GM18951 (cell line): ENCODE results near the gene TXNDC17.

Experiments used
- POLR2A ChIP-seq: IDR thresholded peaks from 4 replicates; pipeline ENCODE4 v1.6.1; 2011; ENCODE audit warnings: mild to moderate bottlenecking; ENCODE audit not compliant: insufficient read length, insufficient read depth; ENCODE audit errors: extremely low read depth
- in situ Hi-C: fragments of 300-500 bp; cut with MboI; formaldehyde crosslinking; loops from one replicate; pipeline ENCODE4 v1.12.0; 2022; ENCODE audit warnings: low sequenced_read_pairs, mixed read lengths, inconsistent platforms; ENCODE audit not compliant: unreplicated experiment

TXNDC17 gene

GRCh38 chr17:6670999-6671398 is 30.1 kb downstream of the TXNDC17 start:
- in situ Hi-C loops, result no loop called here
- TF ChIP-seq POLR2A, result no peak

DNA sequence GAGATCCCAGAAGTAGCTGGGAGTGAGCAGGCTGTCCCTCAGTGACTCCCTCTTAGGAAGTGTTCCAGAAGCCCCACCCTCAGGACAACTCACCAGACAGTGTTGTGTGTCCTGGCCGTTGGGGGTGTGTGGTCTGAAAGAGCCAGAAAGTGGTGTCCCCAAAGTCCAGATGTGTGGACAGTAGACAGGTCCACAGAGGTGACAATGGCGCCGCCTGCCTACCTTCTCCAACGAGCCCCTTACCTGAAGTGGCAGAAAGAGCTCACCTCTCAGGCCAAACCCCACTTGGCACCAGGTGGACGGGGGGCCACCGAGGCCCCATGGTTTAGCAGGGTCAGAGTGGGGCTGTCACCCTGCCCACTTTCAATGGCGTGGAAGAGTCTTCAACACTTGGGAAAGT is 30.6 kb downstream of the TXNDC17 start:
- in situ Hi-C loops, result no loop called here
- no peak for TF ChIP-seq POLR2A

- in situ Hi-C loops, result no loop called here
- no peak for TF ChIP-seq POLR2A
These were observed 33.7 kb downstream of the TXNDC17 start for GRCh38 chr17:6674586-6674985.

GRCh38 chr17:6675201-6675825 is 34.5 kb downstream of the TXNDC17 start:
- TF ChIP-seq POLR2A, result no peak
- in situ Hi-C loops, result no loop called here

GRCh38 chr17:6676802-6677157 is 35.9 kb downstream of the TXNDC17 start:
- no peak for TF ChIP-seq POLR2A
- in situ Hi-C loops, result no loop called here

GRCh38 chr17:6677158-6677831 is 36.4 kb downstream of the TXNDC17 start:
- in situ Hi-C loops, result no loop called here

GRCh38 chr17:6677946-6678345 is 37.1 kb downstream of the TXNDC17 start:
- in situ Hi-C loops, result no loop called here
- TF ChIP-seq POLR2A, result no peak

More at GRCh38 chr17:6677158-6677831, 36.4 kb downstream of the TXNDC17 start:
- TF ChIP-seq POLR2A, result no peak

- TF ChIP-seq POLR2A, result no peak
- in situ Hi-C loops, result no loop called here
These were observed 38.4 kb downstream of the TXNDC17 start for GRCh38 chr17:6679241-6679640.

- in situ Hi-C loops, result no loop called here
- TF ChIP-seq POLR2A, result no peak
These were observed 40.3 kb downstream of the TXNDC17 start for GRCh38 chr17:6681176-6681575.

DNA sequence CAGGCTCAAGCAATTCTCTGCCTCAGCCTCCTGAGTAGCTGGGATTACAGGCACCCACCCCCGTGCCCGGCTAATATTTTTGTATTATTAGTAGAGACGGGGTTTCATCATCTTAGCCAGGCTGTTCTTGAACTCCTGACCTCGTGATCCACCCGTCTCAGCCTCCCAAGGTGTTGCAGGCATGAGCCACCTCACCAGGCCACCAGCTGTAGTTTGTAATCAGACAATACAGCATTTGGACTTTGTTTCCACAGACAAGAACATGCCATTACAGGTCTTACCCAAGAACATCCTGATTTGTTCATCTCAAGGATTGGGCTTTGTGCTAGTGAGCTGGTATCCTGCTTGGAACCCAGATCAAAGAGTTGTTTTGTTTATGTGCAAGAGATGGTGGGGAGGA is 40.8 kb downstream of the TXNDC17 start:
- TF ChIP-seq POLR2A, result no peak
- in situ Hi-C loops, result no loop called here

DNA sequence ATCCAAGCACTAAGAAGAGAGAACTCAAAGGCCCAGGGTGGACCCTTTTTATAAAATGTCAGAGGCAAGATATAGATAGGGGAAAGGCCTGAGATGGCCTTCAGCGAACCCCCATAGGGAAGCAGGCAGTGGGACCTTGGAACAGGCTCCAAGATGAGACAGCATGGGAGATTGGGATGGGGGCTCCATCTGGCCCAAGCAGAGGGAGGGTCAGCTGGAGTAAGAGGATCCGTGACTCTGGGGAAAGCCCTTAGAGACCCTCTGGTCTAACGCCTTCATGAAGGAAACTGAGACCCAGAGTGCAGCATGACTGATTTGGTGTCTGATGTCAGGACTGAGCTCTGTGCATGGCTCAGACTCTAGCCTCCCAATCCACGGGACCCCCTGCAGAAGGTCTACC is 41.5 kb downstream of the TXNDC17 start:
- in situ Hi-C loops, result no loop called here
- no peak for TF ChIP-seq POLR2A

GRCh38 chr17:6683081-6683684 is 42.3 kb downstream of the TXNDC17 start:
- TF ChIP-seq POLR2A, result no peak
- in situ Hi-C loops, result no loop called here

DNA sequence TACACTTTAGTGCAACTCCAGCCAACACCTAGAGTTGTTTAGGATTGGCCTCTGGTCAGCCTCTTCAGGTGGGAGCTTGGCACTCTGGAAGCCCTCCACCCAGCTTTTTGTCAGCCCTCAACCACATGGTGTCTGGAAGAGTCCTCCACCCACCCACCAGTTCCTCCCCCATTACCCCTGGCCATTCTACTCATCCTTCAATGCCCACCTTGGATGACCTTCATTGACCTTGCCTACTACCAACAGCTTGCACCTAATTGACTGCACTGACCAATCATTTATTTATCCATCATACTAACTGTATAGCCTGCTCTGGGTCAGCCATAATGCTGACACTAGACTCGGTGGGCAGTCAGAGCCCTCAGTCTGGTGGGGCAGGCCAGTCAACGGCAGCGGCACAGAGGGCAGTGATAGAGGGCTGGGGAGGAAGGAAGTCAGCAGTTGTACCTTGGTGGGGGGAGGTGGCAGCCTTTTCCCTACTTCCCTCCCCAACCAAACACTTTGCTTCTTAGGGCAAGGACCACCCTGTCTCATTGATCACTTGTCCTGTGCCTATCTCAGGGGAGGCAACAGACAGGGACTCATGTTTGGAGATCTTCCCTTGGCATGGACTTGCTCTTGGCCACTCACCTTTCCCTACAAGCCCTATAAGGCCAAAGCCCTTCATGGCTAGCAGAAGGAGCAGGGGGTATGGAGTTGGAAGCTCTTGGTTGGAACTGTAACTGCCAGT is 43.0 kb downstream of the TXNDC17 start:
- in situ Hi-C loops, result no loop called here
- no peak for TF ChIP-seq POLR2A

DNA sequence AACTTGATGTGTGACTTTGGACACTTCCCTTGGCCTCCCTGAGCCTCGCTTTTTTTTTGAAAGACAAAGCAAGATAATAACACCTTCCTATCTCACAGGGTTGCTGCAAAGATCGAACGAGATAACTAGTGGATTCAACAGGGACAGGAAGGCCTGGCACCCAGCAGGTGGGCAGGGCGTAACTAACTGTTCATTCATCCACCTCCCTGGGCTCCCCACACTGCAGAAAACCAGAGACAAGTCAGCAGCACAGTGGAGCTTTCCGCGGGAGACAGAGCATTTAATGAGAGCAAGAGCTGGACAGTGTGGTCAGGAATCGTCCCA is 43.6 kb downstream of the TXNDC17 start:
- in situ Hi-C loops, result no loop called here

More for the DNA sequence above, 43.6 kb downstream of the TXNDC17 start:
- TF ChIP-seq POLR2A, result no peak
